OCI-LY1 (cell line): ENCODE results near the gene COG8.
A peak's percentile ranks its signal among the peaks of the same experiment; 100 is the strongest.

Source experiments
- H2AFZ ChIP-seq: fragments of 200-600 bp; sonication (generic), shearing (Covaris generic); 2 replicates; pipeline ENCODE4 v1.6.0; 2014; ENCODE audit warnings: antibody characterized with exemption, mild to moderate bottlenecking, low read length
- H3F3A ChIP-seq: fragments of 200-600 bp; sonication (generic), shearing (Covaris generic); 2 replicates; pipeline ENCODE4 v1.6.0; 2014; ENCODE audit warnings: mild to moderate bottlenecking, antibody characterized with exemption, low read length, moderate library complexity; ENCODE audit not compliant: insufficient read depth
- H3K27ac ChIP-seq: fragments of 200-600 bp; sonication (generic); 2 replicates; pipeline ENCODE4 v1.5.1; 2014; ENCODE audit warnings: low read length, mixed run types, mild to moderate bottlenecking, low read depth; ENCODE audit not compliant: poor library complexity, severe bottlenecking
- H3K27me3 ChIP-seq: fragments of 200-600 bp; sonication (generic); 2 replicates; pipeline ENCODE4 v1.6.0; 2014; ENCODE audit warnings: antibody characterized with exemption, mild to moderate bottlenecking, low read length, moderate library complexity; ENCODE audit not compliant: insufficient read depth
- H3K36me3 ChIP-seq: fragments of 200-600 bp; sonication (generic); 2 replicates; pipeline ENCODE4 v1.6.1; 2014; ENCODE audit warnings: mild to moderate bottlenecking, antibody characterized with exemption, low read length, moderate library complexity, mixed read lengths; ENCODE audit not compliant: insufficient read depth
- H3K4me1 ChIP-seq: fragments of 200-600 bp; sonication (generic); 2 replicates; pipeline ENCODE4 v1.5.1; 2014; ENCODE audit warnings: mild to moderate bottlenecking, low read length, moderate library complexity; ENCODE audit not compliant: insufficient read depth, severe bottlenecking
- H3K4me2 ChIP-seq: fragments of 200-600 bp; sonication (generic), shearing (Covaris generic); 2 replicates; pipeline ENCODE4 v1.6.1; 2014; ENCODE audit warnings: low read length
- H3K4me3 ChIP-seq: fragments of 200-600 bp; sonication (generic); 2 replicates; pipeline ENCODE4 v1.5.1; 2014; ENCODE audit warnings: low read length, low read depth, mild to moderate bottlenecking, mixed read lengths; ENCODE audit not compliant: poor library complexity, severe bottlenecking
- H3K79me2 ChIP-seq: fragments of 200-600 bp; shearing (Covaris generic); 2 replicates; pipeline ENCODE4 v1.6.1; 2016; ENCODE audit warnings: mixed run types, low read length, mixed read lengths; ENCODE audit not compliant: insufficient read depth
- H3K9ac ChIP-seq: fragments of 200-600 bp; sonication (generic), shearing (Covaris generic); 2 replicates; pipeline ENCODE4 v1.6.1; 2014; ENCODE audit warnings: mild to moderate bottlenecking, low read length, mixed read lengths
- H3K9me2 ChIP-seq: fragments of 200-600 bp; sonication (generic), shearing (Covaris generic); 2 replicates; pipeline ENCODE4 v1.6.1; 2014; ENCODE audit warnings: low read depth, mild to moderate bottlenecking, low read length, mixed read lengths
- H3K9me3 ChIP-seq: fragments of 200-600 bp; shearing (Covaris generic); 2 replicates; pipeline ENCODE4 v1.6.1; 2014; ENCODE audit warnings: low read length, mixed read lengths
- H4K20me1 ChIP-seq: fragments of 200-600 bp; sonication (generic), shearing (Covaris generic); 2 replicates; pipeline ENCODE4 v1.6.0; 2016; ENCODE audit warnings: mild to moderate bottlenecking, low read length; ENCODE audit not compliant: insufficient read depth
- CTCF ChIP-seq: fragments of 200-600 bp; sonication (generic), shearing (Covaris generic); IDR thresholded peaks from 2 replicates; pipeline ENCODE4 v1.5.1; 2017; ENCODE audit warnings: mild to moderate bottlenecking, antibody characterized with exemption, low read length, moderate library complexity, mixed read lengths
- EZH2 ChIP-seq: fragments of 200-600 bp; sonication (generic), shearing (Covaris generic); IDR thresholded peaks from 2 replicates; pipeline ENCODE4 v1.8.0; 2017; ENCODE audit warnings: borderline replicate concordance, mixed run types, mild to moderate bottlenecking, antibody characterized with exemption, low read length, moderate library complexity, mixed read lengths

Gene COG8

GRCh38 chr16:69328854-69329316, 10.5 kb downstream of the COG8 start:
- Histone ChIP-seq H3K36me3 (peaks cover 59% of the 10 kb centered on the region), H3K9me2 (no peaks in the 10 kb centered on the region), H4K20me1 (no peaks in the 10 kb centered on the region), H3K27ac (peak overlapping the region; percentile 28), H2AFZ (no peak overlapping the region), H3K79me2 (peaks cover 45% of the 10 kb centered on the region), H3K27me3 (no peaks in the 10 kb centered on the region), H3K9me3 (no peaks in the 10 kb centered on the region), H3K4me3 (peak overlapping the region; percentile 84), H3F3A (no peaks in the 10 kb centered on the region), H3K4me2 (peak overlapping the region; percentile 82), H3K9ac (peak overlapping the region; percentile 76), H3K4me1 (peaks cover 44% of the 10 kb centered on the region)
- no peak for TF ChIP-seq EZH2
- TF ChIP-seq CTCF = no peak

GRCh38 chr16:69327585-69328310, 11.6 kb downstream of the COG8 start:
- no peaks in the 10 kb centered on the region for H4K20me1 ChIP-seq
- no peak overlapping the region for H2AFZ ChIP-seq
- H3F3A ChIP-seq = no peaks in the 10 kb centered on the region
- H3K36me3 ChIP-seq = peaks cover 63% of the 10 kb centered on the region
- H3K4me2 ChIP-seq = peak overlapping the region; percentile 82
- H3K27ac ChIP-seq = peak overlapping the region; percentile 34
- H3K9me2 ChIP-seq = no peaks in the 10 kb centered on the region
- peak overlapping the region; percentile 76 for H3K9ac ChIP-seq
- no peaks in the 10 kb centered on the region for H3K9me3 ChIP-seq
- H3K79me2 ChIP-seq = peaks cover 45% of the 10 kb centered on the region
- TF ChIP-seq EZH2 = no peak
- H3K4me3 ChIP-seq = peak overlapping the region; percentile 84
- no peaks in the 10 kb centered on the region for H3K27me3 ChIP-seq
- H3K4me1 ChIP-seq = peaks cover 44% of the 10 kb centered on the region

GRCh38 chr16:69326172-69326873, 13.0 kb downstream of the COG8 start:
- TF ChIP-seq CTCF (no peak), EZH2 (no peak)
- H3K4me1 ChIP-seq = peaks cover 44% of the 10 kb centered on the region
- peak overlapping the region; percentile 84 for H3K4me3 ChIP-seq
- H3K27ac ChIP-seq = peak overlapping the region; percentile 31
- H3F3A ChIP-seq = no peaks in the 10 kb centered on the region
- no peaks in the 10 kb centered on the region for H3K9me2 ChIP-seq
- peaks cover 72% of the 10 kb centered on the region for H3K36me3 ChIP-seq
- H4K20me1 ChIP-seq = no peaks in the 10 kb centered on the region
- peak overlapping the region; percentile 82 for H3K4me2 ChIP-seq
- H3K9me3 ChIP-seq = no peaks in the 10 kb centered on the region
- H3K79me2 ChIP-seq = peaks cover 45% of the 10 kb centered on the region
- peak overlapping the region; percentile 17; the same call in 1 of the 2 replicates for H3K9ac ChIP-seq
- no peaks in the 10 kb centered on the region for H3K27me3 ChIP-seq
- H2AFZ ChIP-seq = no peak overlapping the region
